ENCODE data around the gene NPAS3.

DNA sequence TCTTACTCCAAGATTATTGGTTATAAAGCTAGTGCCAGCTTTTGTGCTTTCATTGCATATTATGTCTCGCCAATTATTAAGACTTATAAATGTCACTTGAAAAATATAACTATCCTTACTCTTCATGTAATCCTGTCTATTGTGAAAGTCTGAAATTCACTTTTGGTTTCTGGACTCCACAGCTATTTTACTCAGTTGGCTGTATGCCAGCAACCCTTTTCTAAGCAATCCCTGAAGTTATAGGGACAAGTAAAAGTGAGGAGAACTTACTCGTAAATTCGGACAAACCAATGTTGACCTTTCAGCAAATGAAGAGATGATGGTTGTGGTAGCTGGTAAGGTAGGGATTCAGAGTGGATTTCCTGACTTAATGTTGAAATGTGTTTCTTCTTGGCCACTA is 196.3 kb downstream of the NPAS3 start:
- TF ChIP-seq, protein P1, sequence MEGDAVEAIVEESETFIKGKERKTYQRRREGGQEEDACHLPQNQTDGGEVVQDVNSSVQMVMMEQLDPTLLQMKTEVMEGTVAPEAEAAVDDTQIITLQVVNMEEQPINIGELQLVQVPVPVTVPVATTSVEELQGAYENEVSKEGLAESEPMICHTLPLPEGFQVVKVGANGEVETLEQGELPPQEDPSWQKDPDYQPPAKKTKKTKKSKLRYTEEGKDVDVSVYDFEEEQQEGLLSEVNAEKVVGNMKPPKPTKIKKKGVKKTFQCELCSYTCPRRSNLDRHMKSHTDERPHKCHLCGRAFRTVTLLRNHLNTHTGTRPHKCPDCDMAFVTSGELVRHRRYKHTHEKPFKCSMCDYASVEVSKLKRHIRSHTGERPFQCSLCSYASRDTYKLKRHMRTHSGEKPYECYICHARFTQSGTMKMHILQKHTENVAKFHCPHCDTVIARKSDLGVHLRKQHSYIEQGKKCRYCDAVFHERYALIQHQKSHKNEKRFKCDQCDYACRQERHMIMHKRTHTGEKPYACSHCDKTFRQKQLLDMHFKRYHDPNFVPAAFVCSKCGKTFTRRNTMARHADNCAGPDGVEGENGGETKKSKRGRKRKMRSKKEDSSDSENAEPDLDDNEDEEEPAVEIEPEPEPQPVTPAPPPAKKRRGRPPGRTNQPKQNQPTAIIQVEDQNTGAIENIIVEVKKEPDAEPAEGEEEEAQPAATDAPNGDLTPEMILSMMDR (IDR thresholded peaks at IDR 0.05) = no peak
- TF ChIP-seq POLR2A (IDR thresholded peaks at IDR 0.05) = no peak
